Uterus (tissue), 2 donors: Measurements from ENCODE around the gene PXDC1.
"Not testable (repeated sequence)": the region's sequence is repeated elsewhere in the genome, so short reads cannot be mapped to it uniquely, and the experiment has no call there.

ENCODE experiments used
- POLR2A ChIP-seq, 2 donors: fragments of 450-650 bp; IDR thresholded peaks; one replicate each; pipeline ENCODE4 v1.6.1; 2016; ENCODE audit warnings: antibody characterized with exemption in 2 of 2, mild to moderate bottlenecking in 1 of 2, moderate library complexity in 1 of 2
- TF ChIP-seq, protein P1 (sequence below), 4 experiments: fragments of 200-600 bp in 2 of 4; fragments of 450-650 bp in 2 of 4; sonication (generic) in 2 of 4; IDR thresholded peaks; one replicate each; pipeline ENCODE4 v1.5.1; 2016 to 2019; ENCODE audit warnings: antibody characterized with exemption in 4 of 4, mild to moderate bottlenecking in 2 of 4, moderate library complexity in 1 of 4

GRCh38 chr6:3757998-3758841 lies 6.7 kb upstream of the PXDC1 start:
- TF ChIP-seq, protein P1, sequence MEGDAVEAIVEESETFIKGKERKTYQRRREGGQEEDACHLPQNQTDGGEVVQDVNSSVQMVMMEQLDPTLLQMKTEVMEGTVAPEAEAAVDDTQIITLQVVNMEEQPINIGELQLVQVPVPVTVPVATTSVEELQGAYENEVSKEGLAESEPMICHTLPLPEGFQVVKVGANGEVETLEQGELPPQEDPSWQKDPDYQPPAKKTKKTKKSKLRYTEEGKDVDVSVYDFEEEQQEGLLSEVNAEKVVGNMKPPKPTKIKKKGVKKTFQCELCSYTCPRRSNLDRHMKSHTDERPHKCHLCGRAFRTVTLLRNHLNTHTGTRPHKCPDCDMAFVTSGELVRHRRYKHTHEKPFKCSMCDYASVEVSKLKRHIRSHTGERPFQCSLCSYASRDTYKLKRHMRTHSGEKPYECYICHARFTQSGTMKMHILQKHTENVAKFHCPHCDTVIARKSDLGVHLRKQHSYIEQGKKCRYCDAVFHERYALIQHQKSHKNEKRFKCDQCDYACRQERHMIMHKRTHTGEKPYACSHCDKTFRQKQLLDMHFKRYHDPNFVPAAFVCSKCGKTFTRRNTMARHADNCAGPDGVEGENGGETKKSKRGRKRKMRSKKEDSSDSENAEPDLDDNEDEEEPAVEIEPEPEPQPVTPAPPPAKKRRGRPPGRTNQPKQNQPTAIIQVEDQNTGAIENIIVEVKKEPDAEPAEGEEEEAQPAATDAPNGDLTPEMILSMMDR (IDR thresholded peaks at IDR 0.05), result not testable (repeated sequence)
- TF ChIP-seq POLR2A (IDR thresholded peaks at IDR 0.05), result not testable (repeated sequence)
